ENCODE results near the gene ALOX12B.
"Not testable (repeated sequence)": the region's sequence is repeated elsewhere in the genome, so short reads cannot be mapped to it uniquely, and the experiment has no call there.

ALOX12B gene

GRCh38 chr17:8041979-8042378 lies 45.5 kb downstream of the ALOX12B start:
- DNase-seq = no peak

GRCh38 chr17:8041249-8041928 lies 46.1 kb downstream of the ALOX12B start:
- peak; percentile 27 for DNase-seq

GRCh38 chr17:8039611-8040168 lies 47.8 kb downstream of the ALOX12B start:
- no peak for DNase-seq

- no peak for DNase-seq
Measured at GRCh38 chr17:8038954-8039610, 48.4 kb downstream of the ALOX12B start, which contains the start of gene ALOX15B. Gene ALOX15B, plus strand, starts transcription at chr17:8039059. Its CDS starts 97 bp downstream, at chr17:8039156.

GRCh38 chr17:8032442-8032841 lies 55.1 kb downstream of the ALOX12B start:
- DNase-seq = no peak

DNA sequence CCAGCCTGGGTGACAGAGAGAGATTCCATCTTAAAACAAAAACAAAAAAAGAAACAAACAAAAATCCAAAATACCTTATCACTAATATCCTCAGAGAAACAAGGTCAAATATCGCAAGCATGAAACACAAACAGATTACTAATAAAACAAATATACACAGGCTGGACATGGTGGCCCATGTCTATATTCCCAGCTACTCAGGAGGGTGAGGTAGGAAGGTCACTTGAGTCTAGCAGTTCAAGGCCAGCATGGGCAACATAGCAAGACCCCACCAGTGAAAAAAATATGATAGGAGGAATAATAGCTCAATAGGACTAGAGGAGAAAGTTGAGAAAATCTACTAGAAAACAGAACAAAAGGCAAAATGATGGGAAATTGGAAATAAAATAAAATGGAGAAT lies 55.6 kb downstream of the ALOX12B start:
- DNase-seq = no peak

DNA sequence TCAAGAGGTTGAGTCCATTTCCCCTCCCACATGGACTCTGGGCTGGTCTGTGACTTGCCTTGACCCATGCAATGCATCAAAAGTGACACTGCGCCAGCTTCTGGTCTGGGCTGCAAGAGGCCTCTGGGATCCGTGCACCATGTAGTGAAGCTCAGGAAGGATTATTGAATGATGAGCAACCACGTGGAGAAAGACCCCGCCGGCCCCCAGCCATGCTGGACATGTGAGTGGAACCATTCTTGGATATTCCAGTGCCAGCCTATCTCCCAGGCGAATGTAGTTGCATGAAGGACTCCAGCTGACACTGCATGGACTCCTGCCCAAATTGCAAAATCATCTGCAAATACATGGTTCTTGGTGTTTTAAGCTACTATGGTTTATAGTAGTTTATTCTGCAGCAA lies 56.3 kb downstream of the ALOX12B start:
- no peak for DNase-seq

- no peak for DNase-seq
Measured at GRCh38 chr17:8029121-8029520, 58.4 kb downstream of the ALOX12B start.

- DNase-seq = no peak
Measured at GRCh38 chr17:8025176-8025911, 62.2 kb downstream of the ALOX12B start.

DNA sequence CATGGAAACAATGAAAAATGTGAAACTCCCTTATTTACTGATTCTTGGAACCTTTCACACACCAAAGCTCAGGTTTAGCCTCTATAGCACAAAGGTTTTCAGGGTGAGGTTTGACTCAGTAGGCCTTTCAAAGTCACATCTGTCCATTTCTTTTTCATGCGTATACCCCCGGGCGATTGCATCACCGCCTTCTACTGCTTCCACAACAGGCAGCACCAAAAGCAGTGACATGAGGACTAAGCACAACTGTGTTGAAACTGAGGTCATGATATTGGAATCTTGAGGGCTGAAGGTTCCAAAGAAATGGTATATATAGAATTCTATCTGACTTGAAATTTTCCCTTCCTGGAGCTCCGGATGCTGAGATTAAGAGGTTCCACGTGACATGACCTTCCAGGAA lies 63.4 kb downstream of the ALOX12B start:
- not testable (repeated sequence) for DNase-seq

Data from central memory CD4-positive, alpha-beta T cell (primary cell).